HG02588 (cell line): Measurements from ENCODE around the gene ACADVL.

Source experiments
- ATAC-seq: cut with Tn5 transposase; IDR thresholded peaks from one replicate; pipeline ENCODE4 v1.9.1; 2021; ENCODE audit warnings: mild to moderate bottlenecking, moderate library complexity; ENCODE audit not compliant: unreplicated experiment

Gene ACADVL

GRCh38 chr17:7250695-7251627 is 31.2 kb downstream of the ACADVL start:
- peak; percentile 2 for ATAC-seq

- peak; percentile 77 for ATAC-seq
Measured at GRCh38 chr17:7251661-7252175, 32.0 kb downstream of the ACADVL start, which contains the start of gene CTDNEP1. TSS of gene CTDNEP1 (minus strand) at chr17:7251734. CDS start at chr17:7251296, 438 bp downstream.

- peak; percentile 43 for ATAC-seq
Measured at GRCh38 chr17:7252176-7253043, 32.7 kb downstream of the ACADVL start, which contains the start of gene ELP5. TSS of gene ELP5 (plus strand) at chr17:7252215. CDS start at chr17:7252551, 336 bp downstream.

GRCh38 chr17:7253082-7253481 is 33.3 kb downstream of the ACADVL start:
- no peak for ATAC-seq

GRCh38 chr17:7254511-7254910 is 34.8 kb downstream of the ACADVL start:
- ATAC-seq, result no peak

GRCh38 chr17:7256766-7257456 is 37.2 kb downstream of the ACADVL start:
- ATAC-seq, result no peak

GRCh38 chr17:7258731-7259554 is 39.2 kb downstream of the ACADVL start:
- ATAC-seq, result no peak

- ATAC-seq, result no peak
Measured at GRCh38 chr17:7259555-7259889, 39.8 kb downstream of the ACADVL start.

- no peak for ATAC-seq
Measured at GRCh38 chr17:7260151-7260550, 40.4 kb downstream of the ACADVL start.

GRCh38 chr17:7260651-7261378 is 41.1 kb downstream of the ACADVL start:
- ATAC-seq, result no peak

GRCh38 chr17:7261379-7262191 is 41.8 kb downstream of the ACADVL start:
- no peak for ATAC-seq

GRCh38 chr17:7262192-7262934 is 42.6 kb downstream of the ACADVL start, which contains the start of gene CLDN7:
TSS of gene CLDN7 (minus strand) at chr17:7262478. CDS start at chr17:7262043, 435 bp downstream.
- no peak for ATAC-seq

- ATAC-seq, result no peak
Measured at GRCh38 chr17:7262935-7263800, 43.4 kb downstream of the ACADVL start.

GRCh38 chr17:7263801-7264078 is 44.0 kb downstream of the ACADVL start:
- no peak for ATAC-seq

GRCh38 chr17:7266784-7267183 is 47.0 kb downstream of the ACADVL start:
- ATAC-seq, result no peak
